DMS53 treated with DMSO at 0.1 percent for 48 hours (cell line): ENCODE data around the gene NAV3.

ENCODE experiments used
- DNase-seq: peaks from one replicate; lab custom pipeline; 2025; ENCODE audit not compliant: unreplicated experiment; lab: John Stamatoyannopoulos, UW

The NAV3 gene

DNA sequence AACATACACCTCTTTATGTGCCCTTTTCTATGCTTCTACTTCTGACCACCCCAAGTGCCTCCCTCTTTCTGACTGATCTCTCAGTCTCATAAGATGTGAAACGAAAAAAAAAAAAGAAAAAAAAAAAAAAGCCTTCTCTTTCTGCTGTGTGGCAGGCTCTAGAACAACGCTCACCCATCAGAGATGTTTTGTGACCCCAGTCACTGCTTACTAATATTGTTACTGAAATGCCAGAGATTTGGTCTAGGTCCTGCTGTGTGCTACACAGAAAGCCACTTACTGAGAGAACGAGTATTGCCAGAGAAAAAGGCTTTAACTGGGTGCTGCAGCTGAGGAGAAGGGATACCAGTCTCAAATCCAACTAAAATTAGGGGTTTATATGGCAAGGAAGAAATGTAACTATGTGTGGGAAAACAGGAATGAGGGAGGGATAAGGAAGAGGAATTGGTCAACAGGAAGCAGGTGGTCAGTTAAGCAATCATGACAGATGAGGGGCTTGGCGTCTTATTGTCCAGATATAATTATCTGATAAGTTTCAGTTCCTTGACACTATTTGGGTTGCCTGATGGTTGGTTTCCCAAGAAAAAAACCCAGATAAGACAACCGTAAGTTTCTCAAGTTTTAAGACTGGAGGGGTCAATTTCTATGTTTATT is 149.0 kb downstream of the NAV3 start:
- DNase-seq = no peak

- DNase-seq = no peak
These were observed 150.1 kb downstream of the NAV3 start for GRCh38 chr12:77980782-77981181.

DNA sequence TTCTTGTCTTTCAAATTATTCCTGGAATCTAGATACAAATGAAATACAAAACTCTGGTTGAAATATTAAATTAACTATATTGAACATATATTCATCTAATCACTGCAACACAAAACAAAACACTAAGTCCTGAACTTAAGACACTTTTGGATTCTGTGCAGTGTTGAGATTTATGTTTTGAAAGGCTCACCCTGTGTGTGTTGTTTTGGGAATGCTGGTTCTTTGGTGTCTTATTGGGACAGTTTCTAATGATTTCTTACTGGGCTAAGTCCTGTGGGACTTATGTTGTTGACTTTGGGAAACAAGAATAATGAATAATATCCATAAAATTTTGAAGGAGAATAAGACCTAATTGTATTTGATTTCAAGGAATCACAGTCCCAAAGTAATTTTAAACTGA is 153.2 kb downstream of the NAV3 start:
- DNase-seq = no peak

- DNase-seq = no peak
These were observed 162.1 kb downstream of the NAV3 start for GRCh38 chr12:77992760-77993159.

DNA sequence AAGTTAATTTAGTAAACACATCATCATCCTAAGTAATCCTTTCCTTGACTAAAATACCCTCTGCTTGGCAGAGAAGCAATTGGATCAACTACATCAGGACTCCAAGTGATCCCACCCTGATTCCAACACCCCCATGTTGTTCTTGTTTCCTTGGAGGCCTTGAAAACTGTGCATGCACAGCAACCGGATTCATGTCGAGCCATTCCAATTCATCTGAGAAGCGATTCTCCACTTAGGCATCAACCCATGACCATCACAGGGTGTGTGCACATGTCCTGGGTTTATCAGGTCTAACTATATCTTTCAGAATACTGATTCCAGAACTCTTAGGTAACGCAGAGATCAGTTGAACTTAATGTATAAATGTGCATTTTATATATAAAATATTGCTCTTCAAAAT is 163.0 kb downstream of the NAV3 start:
- DNase-seq = no peak

DNA sequence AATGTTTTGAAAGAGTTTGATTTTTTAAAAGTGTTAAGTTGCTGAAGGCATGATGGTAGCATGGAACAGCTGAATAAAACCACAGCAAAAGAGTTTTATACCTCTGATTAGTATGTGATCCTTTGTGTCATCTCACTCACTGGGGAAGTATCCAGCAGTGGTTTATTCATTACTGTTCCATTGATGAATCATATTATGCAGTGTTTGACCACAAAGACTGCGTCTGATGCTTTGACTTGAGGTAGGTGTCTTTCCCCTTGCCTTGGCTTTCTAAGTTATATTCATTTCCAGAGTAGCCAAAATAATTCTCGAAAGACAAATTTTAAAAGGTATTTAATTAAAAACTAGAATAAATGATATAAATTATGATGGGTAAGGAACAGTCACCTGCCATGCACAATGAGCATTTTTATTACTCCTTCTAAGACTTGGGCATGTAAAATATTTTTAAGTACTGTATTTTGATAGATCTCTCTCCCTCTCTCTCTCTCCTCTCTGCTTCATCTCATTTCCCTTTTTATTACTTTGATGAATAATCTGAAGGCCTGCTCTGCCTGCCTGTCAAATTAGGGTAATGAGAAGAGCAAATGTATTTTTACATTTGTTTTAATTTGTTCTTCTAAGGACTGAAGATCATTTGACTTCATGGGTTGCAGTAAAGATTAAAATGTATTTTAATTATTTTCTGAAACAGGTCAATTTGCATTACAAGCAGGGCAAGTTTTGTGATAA is 164.9 kb downstream of the NAV3 start:
- DNase-seq = peak; percentile 8

- no peak for DNase-seq
These were observed 166.0 kb downstream of the NAV3 start for GRCh38 chr12:77996670-77997069.

- DNase-seq = no peak
These were observed 167.6 kb downstream of the NAV3 start for GRCh38 chr12:77998236-77998786.

- no peak for DNase-seq
These were observed 168.5 kb downstream of the NAV3 start for GRCh38 chr12:77999074-77999715.

DNA sequence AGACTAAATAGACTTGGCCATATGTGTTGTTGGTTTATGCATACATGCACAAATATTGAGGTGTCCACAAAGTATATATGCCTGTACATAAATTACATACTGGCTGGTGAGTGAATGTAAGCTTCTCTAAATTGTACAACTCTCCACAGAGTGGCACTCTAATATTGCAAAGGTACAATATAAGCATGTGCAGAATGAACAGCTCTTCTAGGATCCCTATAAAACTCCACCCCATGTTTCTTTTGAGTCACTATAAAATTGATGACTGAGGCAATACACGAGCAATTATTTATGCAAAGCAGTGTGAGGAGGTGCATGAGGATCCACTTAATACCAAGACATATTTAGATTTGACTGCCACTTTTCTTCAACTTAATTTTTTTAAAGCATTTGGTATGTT is 172.2 kb downstream of the NAV3 start:
- no peak for DNase-seq

- DNase-seq = no peak
These were observed 173.8 kb downstream of the NAV3 start for GRCh38 chr12:78004249-78005093.

DNA sequence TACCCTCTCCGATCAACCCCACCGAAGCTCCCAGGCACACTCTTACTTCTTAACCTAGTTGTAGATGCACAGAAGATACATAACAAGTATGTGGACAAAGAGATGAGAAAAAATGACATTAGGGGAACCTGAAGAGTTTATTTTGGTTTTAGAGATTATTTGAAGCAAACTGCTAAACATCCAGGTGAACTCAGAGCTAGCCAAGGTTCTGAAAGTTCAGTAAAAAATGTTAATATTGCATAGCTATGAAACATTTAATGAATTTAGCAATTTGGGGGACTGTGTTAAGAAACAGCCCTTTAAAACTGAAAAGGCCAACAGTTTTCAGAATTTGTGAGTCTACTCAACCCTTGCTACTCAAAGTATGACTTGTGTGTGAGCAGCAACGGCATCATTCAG is 174.4 kb downstream of the NAV3 start:
- DNase-seq = no peak

DNA sequence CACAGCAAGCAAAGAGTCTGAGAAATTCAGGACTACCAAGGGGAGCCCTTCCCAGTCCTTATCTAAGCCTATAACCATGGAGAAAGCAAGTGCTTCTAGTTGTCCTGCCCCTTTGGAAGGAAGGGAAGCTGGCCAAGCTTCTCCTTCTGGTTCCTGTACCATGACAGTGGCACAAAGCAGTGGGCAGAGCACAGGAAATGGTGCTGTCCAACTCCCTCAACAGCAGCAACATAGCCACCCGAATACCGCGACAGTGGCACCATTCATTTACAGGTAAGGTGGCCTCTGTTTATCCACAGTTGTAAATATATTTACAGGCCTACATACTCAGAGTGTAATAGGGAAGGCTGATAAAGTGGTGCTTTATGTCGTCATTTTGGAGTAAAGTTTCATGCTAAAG is 176.5 kb downstream of the NAV3 start:
- no peak for DNase-seq

DNA sequence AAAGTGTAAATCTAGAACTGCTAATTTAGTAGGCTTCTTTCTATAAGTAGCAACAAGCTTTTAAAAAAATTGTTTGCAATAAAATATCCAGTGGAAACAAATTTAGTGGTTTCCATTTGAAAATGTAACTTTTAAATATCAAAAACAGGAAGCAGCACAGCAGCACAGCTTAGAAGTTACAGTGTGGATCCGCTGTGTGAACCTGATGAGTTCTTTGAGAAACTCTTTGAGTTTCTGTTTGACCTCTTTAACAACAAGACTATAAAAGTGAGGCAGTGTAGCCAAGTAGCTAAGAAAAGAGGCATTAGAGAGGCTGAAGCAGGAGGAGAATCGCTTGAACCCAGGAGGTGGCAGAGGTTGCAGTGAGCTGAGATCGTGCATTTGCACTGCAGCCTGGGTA is 178.3 kb downstream of the NAV3 start:
- no peak for DNase-seq

DNA sequence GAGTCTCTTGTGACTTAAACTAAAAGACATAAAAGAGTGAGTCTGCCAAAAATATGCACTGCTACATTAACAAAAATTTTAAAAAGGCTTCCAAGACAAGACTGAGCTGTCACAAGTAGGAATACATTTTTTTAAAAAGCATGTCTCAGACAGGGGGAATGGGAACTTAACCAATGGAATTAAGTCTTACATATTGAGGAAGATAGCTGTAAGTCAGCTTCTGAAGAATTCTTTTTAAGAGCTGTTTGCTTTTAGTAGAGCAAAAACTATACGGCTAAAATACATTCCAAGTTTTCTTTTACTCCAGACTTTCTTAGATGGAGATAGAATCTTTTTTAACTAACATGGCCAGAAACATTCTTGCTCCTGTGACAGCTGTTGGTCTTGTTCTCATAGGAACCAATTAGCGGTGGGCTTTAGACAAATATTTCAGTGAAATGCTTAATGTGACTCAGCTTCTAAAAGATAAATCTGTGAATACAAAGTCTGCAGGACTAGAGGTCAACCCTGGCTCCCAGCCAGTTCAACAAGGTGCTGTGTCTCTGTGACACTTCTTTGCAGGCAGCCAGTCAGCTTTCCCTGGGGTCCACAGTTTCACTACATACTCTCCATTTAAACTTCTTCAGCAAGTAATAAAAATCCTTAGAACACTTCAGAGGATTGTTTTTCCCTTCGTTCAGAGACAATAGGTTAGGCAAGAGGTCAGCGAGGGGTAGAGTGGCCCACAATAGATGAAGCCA is 187.6 kb downstream of the NAV3 start:
- no peak for DNase-seq

- no peak for DNase-seq
These were observed 188.2 kb downstream of the NAV3 start for GRCh38 chr12:78018939-78019338.

DNA sequence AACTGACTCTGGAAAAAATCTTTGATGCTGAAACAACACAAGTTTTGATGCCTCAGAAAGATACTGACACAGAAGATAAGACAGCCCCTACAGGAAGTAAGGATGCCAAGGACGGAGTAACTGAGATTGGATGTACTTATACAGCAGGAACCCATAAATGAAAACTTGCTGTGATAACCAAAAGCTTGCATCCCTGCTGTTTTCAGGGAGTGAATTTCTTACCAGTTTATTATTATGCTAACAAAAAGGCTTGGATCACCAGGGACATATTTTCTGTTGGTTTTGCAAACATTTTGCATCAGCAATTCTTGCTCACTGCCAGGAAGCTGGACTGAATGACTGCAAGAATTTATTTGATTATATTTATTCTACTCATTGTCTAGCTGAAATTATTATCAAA is 197.7 kb downstream of the NAV3 start:
- DNase-seq = no peak

DNA sequence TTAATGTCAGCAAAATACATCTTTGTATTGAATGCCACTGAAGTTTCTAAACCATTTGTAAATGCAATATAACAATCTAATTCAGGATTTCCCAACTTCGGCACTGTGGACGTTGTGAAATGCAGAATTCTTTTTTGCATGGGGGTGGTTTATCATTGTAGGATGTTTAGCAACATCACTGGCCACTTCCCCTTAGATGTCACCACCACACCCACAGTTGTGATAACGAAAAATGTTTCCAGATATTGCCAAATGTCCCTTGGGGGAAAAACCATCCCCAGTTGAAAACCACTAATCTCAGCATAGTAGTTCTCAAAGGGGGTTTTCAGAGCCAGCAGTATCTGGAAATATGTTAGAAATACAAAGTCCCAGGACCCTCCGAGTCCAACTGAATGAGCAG is 203.3 kb downstream of the NAV3 start:
- DNase-seq = no peak

DNA sequence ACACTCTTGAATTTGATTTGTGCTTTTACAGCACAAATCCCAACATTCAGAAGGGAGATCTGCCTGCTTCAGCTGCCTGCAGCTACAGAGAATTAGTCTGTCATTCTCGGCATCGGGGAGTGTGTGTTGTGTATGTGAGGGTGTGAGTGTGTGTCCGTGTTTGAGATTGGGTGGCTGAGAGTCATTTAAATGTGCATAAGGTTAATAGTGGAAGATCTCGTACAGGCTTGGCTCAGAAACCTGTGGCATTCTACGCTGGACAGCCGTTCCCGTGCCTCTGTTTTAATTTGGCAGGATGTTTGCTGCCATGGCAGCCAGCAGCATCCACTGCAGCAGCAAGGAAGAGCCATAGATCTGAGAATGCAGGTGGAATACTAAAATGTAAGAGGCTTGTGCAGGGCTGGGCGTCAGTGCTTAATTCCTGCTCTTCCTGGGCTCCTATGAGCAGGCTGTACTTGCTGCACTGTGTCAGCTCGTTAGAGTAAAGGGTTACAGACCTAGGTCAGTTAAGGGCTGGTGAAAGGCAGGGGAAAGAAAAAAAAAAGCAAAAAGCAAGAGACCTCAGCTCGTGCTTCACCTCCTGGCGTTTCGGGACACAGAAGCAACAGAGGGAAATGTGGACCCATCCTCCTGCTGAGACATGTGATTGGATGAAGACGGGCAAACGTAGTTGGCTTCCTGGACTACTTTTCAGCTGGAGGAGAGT is 205.4 kb downstream of the NAV3 start:
- DNase-seq = no peak

DNA sequence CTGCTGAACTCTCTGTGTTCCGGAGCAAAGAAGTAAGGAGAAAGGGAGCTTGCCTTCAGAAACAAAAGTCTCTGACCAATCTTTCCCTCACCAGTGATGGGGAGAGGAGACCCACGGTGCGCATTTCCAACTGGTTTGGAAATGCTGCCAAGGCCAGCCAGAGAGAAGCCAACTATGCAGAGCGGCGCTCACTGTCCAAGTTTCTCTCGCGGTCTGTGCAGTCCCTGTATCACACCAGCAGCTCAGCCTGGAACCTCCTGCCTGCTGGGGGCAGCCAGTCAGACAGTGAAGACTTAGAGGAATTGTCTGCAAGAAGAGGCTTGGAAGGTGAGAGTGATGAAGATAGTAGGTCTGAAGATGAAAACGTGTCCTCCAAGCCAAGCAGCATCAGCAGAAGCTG is 206.2 kb downstream of the NAV3 start:
- no peak for DNase-seq
